Activated naive CD4-positive, alpha-beta T cell treated with anti-CD3 and anti-CD28 coated beads, Interleukin-2, amount 50 U/mL, for 72 hours (primary cell): ENCODE results near the gene NKD2. TPM values are rescaled to one million over a fixed set of nuclear protein-coding genes. Genes with fewer than 3 reads are reported as not detected.

Source experiments
- ATAC-seq, 2 donors: fragments of 150-1000 bp; cut with Tn5 transposase; 2 replicates each; pipeline ENCODE4 v1.10.0; 2021; ENCODE audit warnings: mild to moderate bottlenecking in 2 of 2, moderate library complexity in 2 of 2
- DNase-seq, 2 donors: peaks; one replicate each; pipeline ENCODE4 v3.0.0; 2021 to 2022; ENCODE audit warnings: low spot score in 2 of 2
- H3K27ac Mint-ChIP-seq, 2 donors: one replicate each; pipeline ENCODE4 v1.8.0; 2022; ENCODE audit warnings: mild to moderate bottlenecking in 2 of 2, mixed read lengths in 2 of 2
- H3K36me3 Mint-ChIP-seq, 2 donors: one replicate each; pipeline ENCODE4 v1.8.0; 2022; ENCODE audit warnings: mixed read lengths in 2 of 2
- H3K9me3 Mint-ChIP-seq, 2 donors: one replicate each; pipeline ENCODE4 v1.8.0; 2022; ENCODE audit warnings: mixed read lengths in 2 of 2
- total RNA-seq, 2 donors: library from RNA; stranded (reverse); gene quantifications; one replicate each; pipeline ENCODE4 v1.2.3, GENCODE V29; 2022

Gene NKD2
- total RNA-seq, 2 donors from 2014 or later = 1.8 to 14.6 TPM

DNA sequence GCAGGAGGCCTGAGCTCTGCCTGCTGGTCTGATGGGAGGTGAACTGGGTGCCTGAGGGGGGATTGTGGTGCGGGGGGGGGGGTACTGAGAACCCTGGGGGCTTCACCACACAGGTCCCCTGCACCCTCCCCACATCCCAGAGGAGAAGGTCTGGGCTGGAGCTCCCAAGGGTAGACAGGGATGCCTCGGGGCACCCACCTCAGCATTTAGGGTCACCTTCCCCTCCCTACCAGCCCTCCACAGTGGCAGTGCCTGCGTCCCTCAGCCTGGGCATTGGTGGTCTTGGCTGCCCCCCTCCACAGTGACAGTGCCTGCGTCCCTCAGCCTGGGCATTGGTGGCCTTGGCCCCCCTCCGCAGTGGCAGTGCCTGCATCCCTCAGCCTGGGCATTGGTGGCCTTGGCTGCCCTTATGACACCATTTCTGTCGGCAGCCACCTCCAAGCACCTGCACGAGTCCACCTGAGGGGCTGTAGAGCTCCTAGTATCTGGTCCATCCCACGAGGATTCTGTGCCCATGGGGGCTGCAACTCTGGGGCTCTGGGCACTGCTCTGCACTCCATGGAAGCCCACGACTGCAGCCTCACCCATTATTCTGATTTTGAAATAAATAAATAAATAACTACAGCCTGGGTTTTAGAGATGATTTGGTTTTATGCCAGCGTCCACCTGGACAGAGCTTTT, 21.5 kb downstream of the NKD2 start:
- H3K9me3 Mint-ChIP-seq = no peaks in the 10 kb centered on the region
- ATAC-seq (no peak), DNase-seq (no peak)
- no peak overlapping the region for H3K27ac Mint-ChIP-seq
- H3K36me3 Mint-ChIP-seq = no peaks in the 10 kb centered on the region

DNA sequence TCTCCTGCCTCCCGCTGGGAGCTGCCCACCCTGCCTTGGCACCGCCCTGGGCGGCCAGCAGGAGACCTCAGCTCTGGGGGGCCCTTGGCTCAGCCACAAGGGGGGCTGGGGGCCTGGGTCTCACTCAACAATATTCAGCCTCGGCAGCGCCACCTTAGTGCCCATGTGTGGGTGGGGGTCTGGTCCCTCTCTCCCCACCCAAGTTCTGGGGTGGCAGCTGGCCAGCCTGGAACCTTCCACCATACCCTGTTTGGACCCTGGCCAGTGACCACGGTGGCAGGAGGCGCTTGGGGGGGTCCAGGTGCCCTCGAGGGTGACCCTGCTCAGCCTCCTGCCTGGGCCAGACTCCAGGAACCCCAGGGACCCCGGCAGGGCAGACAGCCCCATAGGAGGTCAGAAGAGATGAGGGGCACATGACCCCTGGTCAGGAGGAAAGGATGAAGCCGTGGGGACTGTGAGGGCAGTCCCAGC, 22.2 kb downstream of the NKD2 start:
- Mint-ChIP-seq H3K27ac (no peak overlapping the region), H3K9me3 (no peaks in the 10 kb centered on the region), H3K36me3 (no peaks in the 10 kb centered on the region)
- no peak for DNase-seq
- no peak for ATAC-seq

DNA sequence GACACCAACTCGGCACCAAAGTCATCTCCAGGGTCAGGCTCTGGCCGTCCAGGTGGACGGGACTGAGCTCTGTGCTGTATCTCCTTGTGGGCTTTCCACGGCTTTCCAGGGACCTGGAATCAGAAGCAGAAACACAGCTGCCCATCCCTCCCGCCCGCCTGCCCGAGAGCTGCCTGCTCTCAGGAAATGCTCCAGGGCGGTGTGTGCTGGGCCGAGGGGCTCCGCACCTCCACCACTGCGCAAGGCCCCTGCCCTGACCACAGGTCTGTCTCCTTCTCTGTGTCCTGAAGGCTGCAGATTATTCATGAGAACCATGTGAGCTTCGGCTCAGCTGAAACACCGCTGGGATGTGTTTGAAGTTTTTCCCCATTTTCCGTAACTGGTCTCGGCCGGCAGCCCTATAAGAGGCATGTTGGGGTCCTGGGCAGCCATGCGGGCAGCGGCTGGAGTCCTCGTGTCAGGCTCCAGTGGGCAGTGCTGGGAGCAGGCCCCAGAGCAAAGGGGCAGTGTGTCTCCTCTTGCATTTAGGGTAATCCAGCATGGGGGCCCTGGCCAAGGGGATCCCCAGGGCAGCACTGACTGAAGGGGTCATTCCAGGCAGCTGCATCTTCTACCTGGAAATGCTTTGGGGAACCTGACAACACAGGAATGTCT, 22.8 kb downstream of the NKD2 start:
- no peaks in the 10 kb centered on the region for H3K9me3 Mint-ChIP-seq

GRCh38 chr5:1032011-1032410, 23.4 kb downstream of the NKD2 start:
- ATAC-seq = no peak
- no peak for DNase-seq
- Mint-ChIP-seq H3K27ac (no peak overlapping the region), H3K9me3 (no peaks in the 10 kb centered on the region), H3K36me3 (no peaks in the 10 kb centered on the region)

More for the DNA sequence above, 22.8 kb downstream of the NKD2 start:
- DNase-seq = no peak
- no peak for ATAC-seq
- Mint-ChIP-seq H3K36me3 (no peaks in the 10 kb centered on the region), H3K27ac (no peak overlapping the region)

DNA sequence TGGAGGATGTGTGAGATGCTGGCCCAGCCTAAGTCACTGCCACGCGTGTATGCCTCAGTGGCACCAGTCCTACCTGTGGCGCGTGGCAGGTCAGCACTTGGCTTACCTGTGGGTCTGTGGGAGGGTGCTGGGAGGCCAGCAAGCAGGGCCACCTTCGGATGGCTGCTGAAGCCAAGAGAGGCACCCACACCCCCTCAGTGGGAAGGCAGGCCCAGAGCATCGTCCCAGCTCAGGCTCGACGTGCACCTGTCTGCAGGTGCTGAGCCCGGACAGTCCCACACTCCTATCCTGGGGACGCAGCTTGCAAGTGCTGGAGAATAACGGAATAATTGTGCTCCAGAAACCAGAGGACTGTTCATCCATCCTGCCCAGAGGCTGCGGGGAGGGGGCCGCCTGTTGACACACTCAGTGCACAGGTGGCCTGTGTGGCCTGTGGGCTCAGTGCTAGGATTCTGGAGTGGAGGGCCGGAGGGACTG, 24.0 kb downstream of the NKD2 start:
- DNase-seq = no peak
- Mint-ChIP-seq H3K36me3 (no peaks in the 10 kb centered on the region), H3K9me3 (no peaks in the 10 kb centered on the region), H3K27ac (no peak overlapping the region)
- ATAC-seq = no peak

GRCh38 chr5:1033178-1033577, 24.6 kb downstream of the NKD2 start:
- H3K36me3 Mint-ChIP-seq = no peaks in the 10 kb centered on the region
- ATAC-seq (no peak), DNase-seq (no peak)
- H3K9me3 Mint-ChIP-seq = no peaks in the 10 kb centered on the region
- H3K27ac Mint-ChIP-seq = no peak overlapping the region

DNA sequence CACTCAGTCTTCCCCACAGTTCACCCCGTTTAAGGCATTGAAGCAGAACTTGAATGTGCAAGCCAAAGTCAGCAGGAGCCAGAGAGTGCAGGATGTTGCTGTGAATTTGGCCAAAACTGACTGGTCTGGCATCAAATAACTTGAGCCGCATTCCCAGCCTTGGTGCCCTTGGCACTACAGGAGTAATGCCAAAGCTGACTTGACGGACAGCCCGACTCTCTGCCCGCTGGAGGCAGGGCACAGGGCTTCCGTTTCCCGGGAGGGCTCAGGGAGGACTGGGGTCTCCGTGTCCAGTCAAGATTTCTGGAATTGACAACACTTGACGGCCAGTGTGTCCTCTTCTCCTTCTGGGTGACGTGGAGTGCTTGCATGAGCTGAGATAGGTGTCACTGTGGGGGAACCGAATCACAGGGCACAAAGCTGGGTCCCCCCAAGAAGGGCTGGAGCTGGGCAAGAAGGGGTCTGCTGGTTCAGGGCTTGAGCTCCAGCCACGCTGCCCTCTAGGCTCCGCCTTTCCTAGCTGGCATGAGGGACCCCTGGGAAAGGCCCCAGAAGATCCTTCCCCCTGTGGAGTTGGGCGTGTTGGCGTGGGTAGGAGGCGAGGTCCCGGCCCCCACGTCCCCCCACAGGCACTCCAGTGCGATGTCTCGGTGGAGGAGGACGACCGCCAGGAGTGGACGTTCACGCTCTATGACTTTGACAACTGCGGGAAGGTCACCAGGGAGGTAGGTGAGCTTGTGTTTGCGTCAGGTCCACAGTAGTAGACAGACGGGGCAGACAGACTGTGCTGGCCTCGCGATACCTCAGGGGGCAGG, 25.2 kb downstream of the NKD2 start:
- DNase-seq (no peak), ATAC-seq (no peak)
- Mint-ChIP-seq H3K27ac (no peak overlapping the region), H3K9me3 (no peaks in the 10 kb centered on the region), H3K36me3 (no peaks in the 10 kb centered on the region)

- Mint-ChIP-seq H3K27ac (no peak overlapping the region), H3K36me3 (no peaks in the 10 kb centered on the region), H3K9me3 (no peaks in the 10 kb centered on the region)
- no peak for DNase-seq
- no peak for ATAC-seq
Observed at GRCh38 chr5:1034421-1034905, 25.9 kb downstream of the NKD2 start.

- ATAC-seq (no peak), DNase-seq (no peak)
- no peaks in the 10 kb centered on the region for H3K36me3 Mint-ChIP-seq
- H3K27ac Mint-ChIP-seq = no peak overlapping the region
- no peaks in the 10 kb centered on the region for H3K9me3 Mint-ChIP-seq
Observed at GRCh38 chr5:1034986-1035385, 26.4 kb downstream of the NKD2 start.

DNA sequence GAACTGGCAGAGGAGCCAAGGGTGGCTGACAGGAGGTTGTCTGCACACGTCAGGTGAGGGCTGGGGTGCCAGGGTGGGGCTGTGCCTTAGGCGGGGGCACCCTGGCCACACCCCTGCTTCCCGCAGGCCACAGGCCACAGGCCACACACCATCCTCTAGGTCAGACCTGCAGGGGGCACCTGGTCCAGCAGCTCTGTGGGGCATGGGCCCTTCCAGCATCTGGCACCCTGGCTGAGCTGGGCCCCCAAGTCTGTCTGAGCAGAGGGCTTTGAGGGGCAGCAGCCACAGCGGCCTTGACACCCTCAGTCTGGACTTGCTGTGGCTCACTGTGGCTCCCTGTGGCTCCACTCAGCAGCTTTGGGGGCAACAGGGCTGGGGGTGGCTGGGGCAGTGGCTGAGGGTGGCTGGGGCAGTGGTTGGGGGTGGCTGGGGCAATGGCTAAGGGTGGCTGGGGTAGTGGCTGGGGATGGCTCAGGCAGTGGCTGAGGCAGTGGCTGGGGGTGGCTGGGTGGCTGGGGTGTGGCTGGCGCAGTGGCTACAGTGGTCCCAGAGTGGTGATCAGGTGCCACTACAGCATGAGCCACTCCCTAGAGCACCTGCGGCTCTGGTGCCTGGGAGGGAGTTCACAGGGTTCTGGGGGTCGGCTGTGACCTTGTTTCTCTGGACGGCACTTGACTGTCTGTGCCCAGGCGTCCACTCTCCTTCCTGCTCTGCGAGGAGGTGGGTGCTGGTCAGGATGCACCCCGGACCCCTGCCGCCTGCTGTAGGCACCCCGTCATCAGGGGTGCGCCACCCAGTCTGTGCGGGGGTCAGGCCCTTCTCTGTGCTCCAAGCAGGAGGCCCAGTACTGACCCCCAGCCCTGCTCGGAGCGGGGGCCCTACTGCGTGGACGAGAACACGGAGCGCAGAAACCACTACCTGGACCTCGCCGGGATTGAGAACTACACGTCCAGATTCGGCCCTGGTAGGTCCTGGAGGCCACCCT, 27.1 kb downstream of the NKD2 start:
- peak in 1 of 2 donors; percentile 43 for ATAC-seq
- H3K36me3 Mint-ChIP-seq = no peaks in the 10 kb centered on the region
- no peak overlapping the region for H3K27ac Mint-ChIP-seq
- peaks cover 0 to under 1% of the 10 kb centered on the region in 2 donors for H3K9me3 Mint-ChIP-seq
- DNase-seq = no peak

DNA sequence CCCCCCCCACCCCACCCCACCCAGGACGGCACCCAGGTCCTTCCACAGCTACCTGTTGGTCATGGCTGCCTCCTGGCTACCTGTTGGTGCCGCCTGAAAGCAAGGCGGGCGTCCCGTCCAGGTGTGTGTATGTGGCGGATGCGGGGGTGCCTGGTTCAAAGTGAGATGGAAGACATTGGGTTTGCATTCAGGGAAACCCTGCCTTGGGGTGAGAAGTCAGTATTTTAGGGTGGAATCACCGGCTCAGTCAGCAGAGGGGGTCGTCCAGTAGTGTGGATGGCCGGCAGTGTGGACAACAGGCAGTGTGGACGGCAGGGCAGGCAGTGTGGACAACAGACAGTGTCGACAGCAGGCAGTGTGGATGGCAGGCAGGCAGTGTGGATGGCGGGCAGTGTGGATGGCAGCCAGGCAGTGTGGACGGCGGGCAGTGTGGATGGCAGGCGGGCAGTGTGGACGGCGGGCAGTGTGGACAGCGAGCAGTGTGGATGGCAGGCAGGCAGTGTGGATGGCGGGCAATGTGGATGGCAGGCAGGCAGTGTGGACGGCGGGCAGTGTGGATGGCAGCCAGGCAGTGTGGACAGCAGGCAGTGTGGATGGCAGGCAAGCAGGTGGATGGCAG, 28.0 kb downstream of the NKD2 start:
- Mint-ChIP-seq H3K27ac (no peak overlapping the region), H3K9me3 (peaks cover 8 to 9% of the 10 kb centered on the region in 2 donors), H3K36me3 (peaks cover 0 to 3% of the 10 kb centered on the region in 2 donors)
- ATAC-seq (no peak), DNase-seq (no peak)

DNA sequence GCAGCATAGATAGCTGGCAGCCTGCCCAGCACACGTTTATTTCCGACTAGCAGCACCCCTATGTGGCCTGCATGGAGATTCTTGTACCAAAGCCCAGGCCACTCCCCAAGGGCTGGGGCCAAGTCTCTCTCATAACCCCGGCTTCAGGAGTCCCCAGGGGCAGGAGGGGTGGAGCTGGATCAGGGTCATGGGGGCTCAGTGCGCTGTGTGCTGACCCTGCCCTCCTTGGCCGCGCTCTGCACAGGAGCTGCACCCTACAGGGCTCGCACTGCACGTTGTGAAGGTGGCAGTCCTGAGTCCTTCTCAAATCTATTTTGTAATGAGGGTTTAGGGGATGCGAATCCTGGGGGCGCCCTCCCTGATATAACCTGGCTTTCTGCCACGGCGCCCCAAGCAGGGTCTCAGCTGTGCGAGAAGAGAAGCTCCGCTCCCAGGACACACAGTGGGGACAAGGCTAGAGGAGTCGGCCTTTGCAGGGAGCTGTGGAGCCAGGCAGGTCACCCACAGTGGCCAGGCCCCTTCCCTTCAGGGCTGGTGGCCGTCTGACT, 28.6 kb downstream of the NKD2 start:
- H3K27ac Mint-ChIP-seq = no peak overlapping the region
- DNase-seq = no peak
- no peak for ATAC-seq
- peaks cover 0 to 9% of the 10 kb centered on the region in 2 donors for H3K36me3 Mint-ChIP-seq
- H3K9me3 Mint-ChIP-seq = peaks cover 14 to 15% of the 10 kb centered on the region in 2 donors

DNA sequence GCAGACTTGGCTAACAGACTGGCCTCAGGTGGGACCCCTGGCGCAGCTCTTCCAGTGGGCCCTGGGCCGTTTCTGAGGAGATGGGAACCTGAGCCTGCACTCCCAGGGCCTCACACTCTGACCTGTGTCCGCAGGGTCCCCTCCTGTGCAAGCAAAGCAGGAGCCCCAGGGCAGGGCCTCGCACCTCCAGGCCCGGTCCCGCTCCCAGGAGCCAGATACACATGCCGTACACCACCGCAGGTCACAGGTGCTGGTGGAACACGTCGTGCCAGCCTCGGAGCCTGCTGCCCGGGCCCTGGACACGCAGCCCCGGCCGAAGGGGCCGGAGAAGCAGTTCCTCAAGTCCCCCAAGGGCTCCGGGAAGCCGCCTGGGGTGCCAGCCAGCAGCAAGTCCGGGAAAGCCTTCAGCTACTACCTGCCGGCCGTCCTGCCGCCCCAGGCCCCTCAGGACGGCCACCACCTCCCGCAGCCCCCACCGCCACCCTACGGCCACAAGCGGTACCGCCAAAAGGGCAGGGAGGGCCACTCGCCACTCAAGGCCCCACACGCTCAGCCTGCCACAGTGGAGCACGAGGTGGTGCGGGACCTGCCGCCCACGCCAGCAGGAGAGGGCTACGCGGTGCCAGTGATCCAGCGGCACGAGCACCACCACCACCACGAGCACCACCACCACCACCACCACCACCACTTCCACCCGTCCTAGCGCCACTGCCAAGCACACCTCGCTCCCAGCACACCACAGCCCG, 29.2 kb downstream of the NKD2 start:
- ATAC-seq (no peak), DNase-seq (no peak)
- H3K36me3 Mint-ChIP-seq = peaks cover 0 to 16% of the 10 kb centered on the region in 2 donors
- no peak overlapping the region for H3K27ac Mint-ChIP-seq
- H3K9me3 Mint-ChIP-seq = peaks cover 20 to 22% of the 10 kb centered on the region in 2 donors

- no peak for DNase-seq
- H3K36me3 Mint-ChIP-seq = peaks cover 0 to 23% of the 10 kb centered on the region in 2 donors
- H3K27ac Mint-ChIP-seq = no peak overlapping the region
- peaks cover 28 to 29% of the 10 kb centered on the region in 2 donors for H3K9me3 Mint-ChIP-seq
- no peak for ATAC-seq
Observed at GRCh38 chr5:1038417-1039209, 30.0 kb downstream of the NKD2 start.
